ENCODE results near the gene YJEFN3. TPM values are rescaled to one million over a fixed set of nuclear protein-coding genes. Genes with fewer than 3 reads are reported as not detected.

YJEFN3 gene
- total RNA-seq, 1 experiment from 2014 or later, result 25.3 TPM

GRCh38 chr19:19549804-19550464 lies 21.2 kb downstream of the YJEFN3 start:
- Histone ChIP-seq H3K9ac (ENCODE audit: low read length) (no peak overlapping the region), H3K36me3 (ENCODE audit: control insufficient read depth in 1 of 2, insufficient read depth in 2 of 2, low read length in 2 of 2) (no peaks in the 10 kb centered on the region), H3K4me2 (ENCODE audit: low read length) (no peak overlapping the region), H3K9me2 (ENCODE audit: insufficient read depth) (no peaks in the 10 kb centered on the region), H3K79me2 (ENCODE audit: insufficient read depth, low read length) (no peaks in the 10 kb centered on the region), H2AFZ (ENCODE audit: low read depth, low read length, poor library complexity, severe bottlenecking) (no peak overlapping the region), H3K27ac (ENCODE audit: low read depth, low read length) (no peak overlapping the region; the same call in 1 of the 2 replicates), H3K4me3 (replicated peaks in 1 of 2; ENCODE audit: low read depth in 1 of 2, low read length in 2 of 2) (no peak overlapping the region), H4K20me1 (ENCODE audit: insufficient read depth) (no peaks in the 10 kb centered on the region), H3K9me3 (ENCODE audit: control insufficient read depth in 1 of 2, insufficient read depth in 1 of 2, low read depth in 1 of 2, low read length in 2 of 2) (no peaks in the 10 kb centered on the region), H3K4me1 (ENCODE audit: control insufficient read depth in 1 of 2, insufficient read depth in 2 of 2, low read length in 2 of 2) (no peaks in the 10 kb centered on the region), H3K27me3 (ENCODE audit: insufficient read depth, low read length) (no peaks in the 10 kb centered on the region)
- ChIA-PET RAD21 (ENCODE audit: low non-redundant PET in 1 of 2, low total read pairs in 2 of 2, uncharacterized antibody in 2 of 2, unreplicated experiment in 2 of 2) (no interaction called here), CTCF (no interaction called here), POLR2A (no interaction called here)
- no peak for ATAC-seq
- TF ChIP-seq ZBTB33 (IDR thresholded peaks at IDR 0.05; ENCODE audit: extremely low read depth, insufficient replicate concordance, low read length) (no peak), ZFX (IDR thresholded peaks at IDR 0.05) (no peak), EGR1 (IDR thresholded peaks at IDR 0.05; ENCODE audit: low read depth) (no peak), SRF (IDR thresholded peaks at IDR 0.05; ENCODE audit: low read depth) (no peak), CEBPB (IDR thresholded peaks at IDR 0.05; ENCODE audit: low read depth) (no peak), ZNF274 (IDR thresholded peaks at IDR 0.05; ENCODE audit: low read depth, low read length) (no peak), POLR2A (IDR thresholded peaks at IDR 0.05; ENCODE audit: borderline replicate concordance, extremely low read depth, insufficient read depth, insufficient read length) (no peak), EZH2 (IDR thresholded peaks at IDR 0.05) (no peak), EZH2phosphoT487 (IDR thresholded peaks at IDR 0.05; ENCODE audit: borderline replicate concordance) (no peak), SIN3A (IDR thresholded peaks at IDR 0.05; ENCODE audit: low read depth) (no peak), FOSL1 (IDR thresholded peaks at IDR 0.05; ENCODE audit: low read depth) (no peak)
- intact Hi-C loops (cut with micrococcal nuclease), result loop anchor here (10.0 kb wide), 1 partner anchor 225 kb away; no protein-coding TSS in a partner anchor
- DNase-seq (ENCODE audit: low read depth, low spot score), result no peak
- BruUV-seq (replicated peaks), result no TSS peak
